Kidney epithelial cell (primary cell): ENCODE data around the gene SIX5. TPM values are rescaled to one million over a fixed set of nuclear protein-coding genes. Genes with fewer than 3 reads are reported as not detected.

ENCODE experiments used
- DNase-seq: peaks from one replicate; pipeline ENCODE4 v3.0.0-alpha.2; 2010; ENCODE audit warnings: low read depth
- H3K27me3 ChIP-seq: 2 replicates; pipeline ENCODE4 v1.6.0; 2011; ENCODE audit warnings: low read length; ENCODE audit not compliant: control insufficient read depth, insufficient read depth
- H3K36me3 ChIP-seq: 2 replicates; pipeline ENCODE4 v1.5.1; 2011; ENCODE audit warnings: low read length; ENCODE audit not compliant: control insufficient read depth, insufficient read depth
- H3K4me3 ChIP-seq: 2 replicates; pipeline ENCODE4 v1.5.1; 2011; ENCODE audit warnings: low read depth, mild to moderate bottlenecking, control low read depth, low read length
- CTCF ChIP-seq: IDR thresholded peaks from 2 replicates; pipeline ENCODE4 v1.5.1; 2011; ENCODE audit warnings: mild to moderate bottlenecking, moderate library complexity, low read length, control low read depth, inconsistent platforms; ENCODE audit not compliant: insufficient read depth, poor library complexity, severe bottlenecking
- total RNA-seq: library from RNA; depleted of rRNA; stranded (reverse); fragments of >200 nt; gene quantifications from 2 replicates; pipeline ENCODE4 v1.2.3, GENCODE V29; 2015

SIX5 gene
- total RNA-seq, 1 donor from 2014 or later: 11.7 TPM

- Histone ChIP-seq H3K36me3 (peaks cover 1% of the 10 kb centered on the region), H3K27me3 (no peaks in the 10 kb centered on the region), H3K4me3 (peak overlapping the region; percentile 80)
- no peak for DNase-seq
- no peak for TF ChIP-seq CTCF
Measured at GRCh38 chr19:45717983-45718650, 50.9 kb downstream of the SIX5 start.

GRCh38 chr19:45717131-45717982 is 51.7 kb downstream of the SIX5 start:
- Histone ChIP-seq H3K36me3 (peaks cover 1% of the 10 kb centered on the region), H3K27me3 (no peaks in the 10 kb centered on the region), H3K4me3 (peak overlapping the region; percentile 80)
- peak; percentile 94 for DNase-seq
- peak; percentile 31 for TF ChIP-seq CTCF

GRCh38 chr19:45716359-45717130 is 52.5 kb downstream of the SIX5 start:
- DNase-seq: no peak
- Histone ChIP-seq H3K36me3 (no peaks in the 10 kb centered on the region), H3K27me3 (no peaks in the 10 kb centered on the region), H3K4me3 (peak overlapping the region; percentile 80)
- no peak for TF ChIP-seq CTCF

GRCh38 chr19:45715139-45715538 is 53.9 kb downstream of the SIX5 start:
- no peaks in the 10 kb centered on the region for H3K27me3 ChIP-seq
- no peak for TF ChIP-seq CTCF
- DNase-seq: no peak
- H3K36me3 ChIP-seq: no peaks in the 10 kb centered on the region
- no peak overlapping the region for H3K4me3 ChIP-seq

Other genes with a start within 250 kb of the SIX5 start
- gene OPA3, start 184.4 kb downstream of the SIX5 start, total RNA-seq: 12.3 and 15.5 TPM in 2 replicates
- gene GPR4, start 167.0 kb downstream of the SIX5 start, total RNA-seq: 0.07 TPM in 1 of 2 replicates, not detected in the other
- 30.7 and 33.6 TPM in 2 replicates for gene EML2, start 129.9 kb downstream of the SIX5 start, total RNA-seq
- gene GIPR, start 101.0 kb downstream of the SIX5 start, total RNA-seq: 0.46 TPM in 1 of 2 replicates, not detected in the other
- gene SNRPD2, start 77.3 kb downstream of the SIX5 start, total RNA-seq: 177 and 219 TPM in 2 replicates
- 15.6 and 26.2 TPM in 2 replicates for gene QPCTL, start 76.6 kb downstream of the SIX5 start, total RNA-seq
- 13.0 and 15.8 TPM in 2 replicates for gene FBXO46, start 38.4 kb downstream of the SIX5 start, total RNA-seq
- gene MEIOSIN, start 35.8 kb downstream of the SIX5 start, total RNA-seq: not detected in 2 replicates
- 17.7 and 17.8 TPM in 2 replicates for gene DMPK, start 13.2 kb upstream of the SIX5 start, total RNA-seq
- 29.9 and 35.8 TPM in 2 replicates for gene DMWD, start 23.6 kb upstream of the SIX5 start, total RNA-seq
- not detected in 2 replicates for gene RSPH6A, start 46.1 kb upstream of the SIX5 start, total RNA-seq
- 32.2 and 52.0 TPM in 2 replicates for gene SYMPK, start 93.9 kb upstream of the SIX5 start, total RNA-seq
- gene FOXA3, start 95.1 kb upstream of the SIX5 start, total RNA-seq: 0.14 and 0.50 TPM in 2 replicates
- 32.9 and 36.4 TPM in 2 replicates for gene IRF2BP1, start 116.9 kb upstream of the SIX5 start, total RNA-seq
- 3.0 and 8.0 TPM in 2 replicates for gene MYPOP, start 133.4 kb upstream of the SIX5 start, total RNA-seq
- gene NANOS2, start 145.5 kb upstream of the SIX5 start, total RNA-seq: not detected in 2 replicates
- under 0.01 TPM in 1 of 2 replicates, not detected in the other for gene NOVA2, start 204.6 kb upstream of the SIX5 start, total RNA-seq
- gene CCDC61, start 226.2 kb upstream of the SIX5 start, total RNA-seq: 7.1 and 9.7 TPM in 2 replicates